GM18909 (cell line): ENCODE results near the gene IQSEC3.

Source experiments
- ATAC-seq: cut with Tn5 transposase; IDR thresholded peaks from one replicate; pipeline ENCODE4 v1.9.1; 2021; ENCODE audit warnings: mild to moderate bottlenecking; ENCODE audit not compliant: unreplicated experiment, poor library complexity

The IQSEC3 gene

GRCh38 chr12:105696-106095 is 39.1 kb downstream of the IQSEC3 start:
- ATAC-seq = no peak

- peak; percentile 84 for ATAC-seq
Observed at GRCh38 chr12:106118-106591, 39.6 kb downstream of the IQSEC3 start.

- ATAC-seq = no peak
Observed at GRCh38 chr12:108594-108993, 42.0 kb downstream of the IQSEC3 start.

GRCh38 chr12:109446-109845 is 42.9 kb downstream of the IQSEC3 start:
- no peak for ATAC-seq

- ATAC-seq = no peak
Observed at GRCh38 chr12:109872-110271, 43.3 kb downstream of the IQSEC3 start.

GRCh38 chr12:111699-112493 is 45.3 kb downstream of the IQSEC3 start:
- no peak for ATAC-seq

- ATAC-seq = no peak
Observed at GRCh38 chr12:113347-113746, 46.8 kb downstream of the IQSEC3 start.

GRCh38 chr12:114626-115211 is 48.2 kb downstream of the IQSEC3 start:
- no peak for ATAC-seq

GRCh38 chr12:115518-115917 is 49.0 kb downstream of the IQSEC3 start:
- no peak for ATAC-seq

- no peak for ATAC-seq
Observed at GRCh38 chr12:115960-116915, 49.7 kb downstream of the IQSEC3 start.

- ATAC-seq = no peak
Observed at GRCh38 chr12:117311-117710, 50.7 kb downstream of the IQSEC3 start.

- ATAC-seq = no peak
Observed at GRCh38 chr12:117816-118345, 51.3 kb downstream of the IQSEC3 start.

- no peak for ATAC-seq
Observed at GRCh38 chr12:118591-118990, 52.0 kb downstream of the IQSEC3 start.

- ATAC-seq = no peak
Observed at GRCh38 chr12:120951-121350, 54.4 kb downstream of the IQSEC3 start.

GRCh38 chr12:121647-122046 is 55.1 kb downstream of the IQSEC3 start:
- ATAC-seq = no peak

GRCh38 chr12:125075-125474 is 58.5 kb downstream of the IQSEC3 start:
- no peak for ATAC-seq

GRCh38 chr12:125566-125965 is 59.0 kb downstream of the IQSEC3 start:
- ATAC-seq = no peak

GRCh38 chr12:128079-128478 is 61.5 kb downstream of the IQSEC3 start:
- no peak for ATAC-seq

- ATAC-seq = no peak
Observed at GRCh38 chr12:129001-129400, 62.4 kb downstream of the IQSEC3 start.

- ATAC-seq = no peak
Observed at GRCh38 chr12:130519-130918, 64.0 kb downstream of the IQSEC3 start.

GRCh38 chr12:131008-131407 is 64.4 kb downstream of the IQSEC3 start:
- no peak for ATAC-seq
